ENCODE results near the gene PCDH7.

Gene PCDH7

DNA sequence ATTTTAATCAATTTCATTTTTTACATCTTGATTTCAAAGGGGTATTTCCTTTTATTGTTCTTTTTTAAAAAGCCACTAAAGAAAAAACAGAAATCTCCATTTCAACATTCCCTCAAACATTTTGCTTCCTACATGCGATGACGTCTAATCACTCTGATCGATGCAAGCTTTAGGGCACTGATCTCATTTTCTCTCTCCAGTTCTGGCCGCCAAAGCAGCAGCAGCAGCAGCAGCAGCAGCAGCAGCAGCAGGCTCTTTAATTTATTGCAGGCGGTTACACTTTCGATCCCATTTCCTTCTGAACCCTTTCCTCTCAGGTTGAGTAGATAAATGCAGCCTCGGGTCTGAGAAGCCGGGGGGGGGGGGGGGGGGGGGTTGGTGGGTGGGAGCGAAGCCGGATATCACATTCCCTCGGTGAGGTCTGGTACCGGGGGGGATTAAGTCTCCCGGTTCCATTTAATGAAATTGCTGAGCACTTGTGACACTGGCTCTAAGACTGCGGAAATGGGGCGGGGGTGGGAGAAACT is 3.4 kb upstream of the PCDH7 start:
- H3K27ac ChIP-seq (ENCODE audit: extremely low read depth, low read depth, low read length) = peak overlapping the region; percentile 98
- peak; percentile 96 for TF ChIP-seq OSR2 (tag by site-specific recombination; IDR thresholded peaks at IDR 0.05)
- no peak for TF ChIP-seq FEZF1 (tag by site-specific recombination; IDR thresholded peaks at IDR 0.05)
- TF ChIP-seq ZNF140 (tag by site-specific recombination; IDR thresholded peaks at IDR 0.05) = no peak
- no peak for TF ChIP-seq ZNF837 (tag by site-specific recombination; IDR thresholded peaks at IDR 0.05)
- no peak for TF ChIP-seq SP3 (tag by site-specific recombination; IDR thresholded peaks at IDR 0.05)
- TF ChIP-seq, protein P1, sequence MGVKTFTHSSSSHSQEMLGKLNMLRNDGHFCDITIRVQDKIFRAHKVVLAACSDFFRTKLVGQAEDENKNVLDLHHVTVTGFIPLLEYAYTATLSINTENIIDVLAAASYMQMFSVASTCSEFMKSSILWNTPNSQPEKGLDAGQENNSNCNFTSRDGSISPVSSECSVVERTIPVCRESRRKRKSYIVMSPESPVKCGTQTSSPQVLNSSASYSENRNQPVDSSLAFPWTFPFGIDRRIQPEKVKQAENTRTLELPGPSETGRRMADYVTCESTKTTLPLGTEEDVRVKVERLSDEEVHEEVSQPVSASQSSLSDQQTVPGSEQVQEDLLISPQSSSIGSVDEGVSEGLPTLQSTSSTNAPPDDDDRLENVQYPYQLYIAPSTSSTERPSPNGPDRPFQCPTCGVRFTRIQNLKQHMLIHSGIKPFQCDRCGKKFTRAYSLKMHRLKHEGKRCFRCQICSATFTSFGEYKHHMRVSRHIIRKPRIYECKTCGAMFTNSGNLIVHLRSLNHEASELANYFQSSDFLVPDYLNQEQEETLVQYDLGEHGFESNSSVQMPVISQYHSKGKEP (tag by site-specific recombination; IDR thresholded peaks at IDR 0.05) = peak; percentile 100
- TF ChIP-seq ZBTB21 (tag by site-specific recombination; IDR thresholded peaks at IDR 0.05) = peak; percentile 71
- TF ChIP-seq ZNF776 (tag by site-specific recombination; IDR thresholded peaks at IDR 0.05; ENCODE audit: borderline replicate concordance) = no peak
- TF ChIP-seq ZNF169 (tag by site-specific recombination; IDR thresholded peaks at IDR 0.05) = peak; percentile 81; the same call in 1 of the 2 replicates
- peak; percentile 81 for TF ChIP-seq ZNF629 (tag by site-specific recombination; IDR thresholded peaks at IDR 0.05)
- TF ChIP-seq ZFP37 (tag by site-specific recombination; IDR thresholded peaks at IDR 0.05) = no peak
- TF ChIP-seq ZFP41 (tag by site-specific recombination; IDR thresholded peaks at IDR 0.05; ENCODE audit: borderline replicate concordance) = no peak
- TF ChIP-seq ZNF791 (tag by site-specific recombination; IDR thresholded peaks at IDR 0.05) = no peak
- TF ChIP-seq ZNF747 (tag by site-specific recombination; IDR thresholded peaks at IDR 0.05) = no peak
- TF ChIP-seq GLIS1 (tag by site-specific recombination; IDR thresholded peaks at IDR 0.05) = 0 out of 2 replicates have a peak, but pooled peaks have one; percentile 10
- no peak for TF ChIP-seq ZNF777 (tag by site-specific recombination; IDR thresholded peaks at IDR 0.05; ENCODE audit: borderline replicate concordance)
- ChIA-PET CTCF (no interaction called here), POLR2A (interaction anchor here (0.6 to 0.9 kb wide), 4 partner anchors 126 to 1405 kb away, joined by 3 to 5 read pairs (median 4); no protein-coding TSS in a partner anchor)
- H3K4me1 ChIP-seq (ENCODE audit: control insufficient read depth, insufficient read depth, low read length) = no peaks in the 10 kb centered on the region
- no peaks in the 10 kb centered on the region for H3K36me3 ChIP-seq (ENCODE audit: control insufficient read depth in 2 of 2, insufficient read depth in 1 of 2, low read length in 2 of 2)
- no peaks in the 10 kb centered on the region for H3K9me3 ChIP-seq (ENCODE audit: control insufficient read depth, insufficient read depth, low read depth, low read length)
- H3K4me3 ChIP-seq (ENCODE audit: low read depth, low read length) = peak overlapping the region; percentile 86

DNA sequence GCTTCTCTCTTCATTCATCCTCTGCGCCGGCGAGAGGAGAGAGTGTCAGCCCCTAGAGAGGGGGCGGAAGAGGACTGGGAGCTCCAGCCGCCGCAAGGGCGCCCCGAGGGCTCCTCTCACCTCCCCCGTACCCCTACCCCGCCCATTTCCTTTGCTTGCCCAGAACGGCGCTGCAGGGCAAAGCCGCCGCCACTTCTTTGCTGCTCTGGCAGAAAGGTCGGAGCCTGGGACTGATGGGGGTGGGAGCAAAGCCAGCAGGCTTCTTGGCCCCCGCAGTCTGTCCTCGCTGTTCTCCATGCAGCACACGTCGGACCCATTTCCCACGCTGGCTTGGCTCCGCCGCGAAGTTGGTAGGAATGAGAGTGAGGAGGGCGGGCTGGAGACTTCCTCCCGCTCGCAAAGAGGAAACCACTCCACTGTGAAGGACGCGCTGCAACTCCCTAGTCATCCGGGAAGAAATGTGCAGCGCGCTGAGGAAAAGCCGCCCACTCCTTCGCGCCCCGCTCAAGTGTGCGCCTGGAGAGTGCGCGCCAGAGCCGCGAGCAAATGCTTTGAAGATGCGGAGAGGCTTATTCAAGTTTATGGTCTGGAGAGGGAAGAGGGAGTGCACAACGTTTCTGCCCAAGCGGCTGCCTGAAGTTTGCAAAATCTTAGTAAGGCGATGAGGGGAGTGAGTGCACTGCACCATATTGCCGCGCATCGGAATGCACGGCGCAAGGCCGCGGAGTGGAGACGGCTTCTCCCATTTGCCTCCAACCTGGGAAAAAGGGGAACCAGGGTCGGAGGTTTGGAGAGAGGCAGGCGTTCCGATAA is 2.8 kb upstream of the PCDH7 start:
- peak overlapping the region; percentile 98 for H3K27ac ChIP-seq (ENCODE audit: extremely low read depth, low read depth, low read length)
- TF ChIP-seq, protein P2, sequence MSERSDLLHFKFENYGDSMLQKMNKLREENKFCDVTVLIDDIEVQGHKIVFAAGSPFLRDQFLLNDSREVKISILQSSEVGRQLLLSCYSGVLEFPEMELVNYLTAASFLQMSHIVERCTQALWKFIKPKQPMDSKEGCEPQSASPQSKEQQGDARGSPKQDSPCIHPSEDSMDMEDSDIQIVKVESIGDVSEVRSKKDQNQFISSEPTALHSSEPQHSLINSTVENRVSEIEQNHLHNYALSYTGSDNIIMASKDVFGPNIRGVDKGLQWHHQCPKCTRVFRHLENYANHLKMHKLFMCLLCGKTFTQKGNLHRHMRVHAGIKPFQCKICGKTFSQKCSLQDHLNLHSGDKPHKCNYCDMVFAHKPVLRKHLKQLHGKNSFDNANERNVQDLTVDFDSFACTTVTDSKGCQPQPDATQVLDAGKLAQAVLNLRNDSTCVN (tag by site-specific recombination; optimal IDR thresholded peaks at IDR 0.05) = peak; percentile 86
- TF ChIP-seq ZNF433 (tag by site-specific recombination; IDR thresholded peaks at IDR 0.05; ENCODE audit: low read depth) = no peak
- TF ChIP-seq, protein P3, sequence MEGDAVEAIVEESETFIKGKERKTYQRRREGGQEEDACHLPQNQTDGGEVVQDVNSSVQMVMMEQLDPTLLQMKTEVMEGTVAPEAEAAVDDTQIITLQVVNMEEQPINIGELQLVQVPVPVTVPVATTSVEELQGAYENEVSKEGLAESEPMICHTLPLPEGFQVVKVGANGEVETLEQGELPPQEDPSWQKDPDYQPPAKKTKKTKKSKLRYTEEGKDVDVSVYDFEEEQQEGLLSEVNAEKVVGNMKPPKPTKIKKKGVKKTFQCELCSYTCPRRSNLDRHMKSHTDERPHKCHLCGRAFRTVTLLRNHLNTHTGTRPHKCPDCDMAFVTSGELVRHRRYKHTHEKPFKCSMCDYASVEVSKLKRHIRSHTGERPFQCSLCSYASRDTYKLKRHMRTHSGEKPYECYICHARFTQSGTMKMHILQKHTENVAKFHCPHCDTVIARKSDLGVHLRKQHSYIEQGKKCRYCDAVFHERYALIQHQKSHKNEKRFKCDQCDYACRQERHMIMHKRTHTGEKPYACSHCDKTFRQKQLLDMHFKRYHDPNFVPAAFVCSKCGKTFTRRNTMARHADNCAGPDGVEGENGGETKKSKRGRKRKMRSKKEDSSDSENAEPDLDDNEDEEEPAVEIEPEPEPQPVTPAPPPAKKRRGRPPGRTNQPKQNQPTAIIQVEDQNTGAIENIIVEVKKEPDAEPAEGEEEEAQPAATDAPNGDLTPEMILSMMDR (tag by site-specific recombination; IDR thresholded peaks at IDR 0.05) = peak; percentile 24
- peak; percentile 59; the same call in 1 of the 2 replicates for TF ChIP-seq TCF7L2 (IDR thresholded peaks at IDR 0.05; ENCODE audit: borderline replicate concordance, low read depth, low read length)
- TF ChIP-seq ZNF629 (tag by site-specific recombination; IDR thresholded peaks at IDR 0.05) = no peak
- no peak for TF ChIP-seq ZNF416 (tag by site-specific recombination; IDR thresholded peaks at IDR 0.05)
- TF ChIP-seq MZF1 (tag by site-specific recombination; IDR thresholded peaks at IDR 0.05; ENCODE audit: borderline replicate concordance) = peak; percentile 49
- TF ChIP-seq, protein P4, sequence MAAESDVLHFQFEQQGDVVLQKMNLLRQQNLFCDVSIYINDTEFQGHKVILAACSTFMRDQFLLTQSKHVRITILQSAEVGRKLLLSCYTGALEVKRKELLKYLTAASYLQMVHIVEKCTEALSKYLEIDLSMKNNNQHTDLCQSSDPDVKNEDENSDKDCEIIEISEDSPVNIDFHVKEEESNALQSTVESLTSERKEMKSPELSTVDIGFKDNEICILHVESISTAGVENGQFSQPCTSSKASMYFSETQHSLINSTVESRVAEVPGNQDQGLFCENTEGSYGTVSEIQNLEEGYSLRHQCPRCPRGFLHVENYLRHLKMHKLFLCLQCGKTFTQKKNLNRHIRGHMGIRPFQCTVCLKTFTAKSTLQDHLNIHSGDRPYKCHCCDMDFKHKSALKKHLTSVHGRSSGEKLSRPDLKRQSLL (tag by site-specific recombination; IDR thresholded peaks at IDR 0.05) = peak; percentile 65; the same call in 1 of the 2 replicates
- TF ChIP-seq, protein P5, sequence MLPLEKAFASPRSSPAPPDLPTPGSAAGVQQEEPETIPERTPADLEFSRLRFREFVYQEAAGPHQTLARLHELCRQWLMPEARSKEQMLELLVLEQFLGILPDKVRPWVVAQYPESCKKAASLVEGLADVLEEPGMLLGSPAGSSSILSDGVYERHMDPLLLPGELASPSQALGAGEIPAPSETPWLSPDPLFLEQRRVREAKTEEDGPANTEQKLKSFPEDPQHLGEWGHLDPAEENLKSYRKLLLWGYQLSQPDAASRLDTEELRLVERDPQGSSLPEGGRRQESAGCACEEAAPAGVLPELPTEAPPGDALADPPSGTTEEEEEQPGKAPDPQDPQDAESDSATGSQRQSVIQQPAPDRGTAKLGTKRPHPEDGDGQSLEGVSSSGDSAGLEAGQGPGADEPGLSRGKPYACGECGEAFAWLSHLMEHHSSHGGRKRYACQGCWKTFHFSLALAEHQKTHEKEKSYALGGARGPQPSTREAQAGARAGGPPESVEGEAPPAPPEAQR (tag by site-specific recombination; IDR thresholded peaks at IDR 0.05) = no peak
- TF ChIP-seq ZEB2 (tag by site-specific recombination; IDR thresholded peaks at IDR 0.05) = 0 out of 2 replicates have a peak, but pooled peaks have one; percentile 13
- peak; percentile 85 for TF ChIP-seq ZNF600 (tag by site-specific recombination; IDR thresholded peaks at IDR 0.05)
- peak; percentile 43; the same call in 1 of the 2 replicates for TF ChIP-seq ZSCAN30 (tag by site-specific recombination; IDR thresholded peaks at IDR 0.05)

More for the DNA sequence above, 2.8 kb upstream of the PCDH7 start:
- ChIA-PET POLR2A (interaction anchor here (0.8 to 1.5 kb wide), 5 partner anchors 51 to 1404 kb away, joined by 3 to 6 read pairs (median 5); no protein-coding TSS in a partner anchor), CTCF (no interaction called here)
- Histone ChIP-seq H3K36me3 (ENCODE audit: control insufficient read depth in 2 of 2, insufficient read depth in 1 of 2, low read length in 2 of 2) (peaks cover 0 to 2% of the 10 kb centered on the region in 2 experiments; a peak in 1 of 3 replicates), H3K4me1 (ENCODE audit: control insufficient read depth, insufficient read depth, low read length) (no peaks in the 10 kb centered on the region), H3K9me3 (ENCODE audit: control insufficient read depth, insufficient read depth, low read depth, low read length) (no peaks in the 10 kb centered on the region), H3K4me3 (ENCODE audit: low read depth, low read length) (peak overlapping the region; percentile 86)

Measured in HEK293 (cell line).